ENCODE results near the gene TMC7. TPM values are rescaled to one million over a fixed set of nuclear protein-coding genes. Genes with fewer than 3 reads are reported as not detected.

Gene TMC7
- total RNA-seq, 1 experiment from 2014 or later, result 5.2 TPM

DNA sequence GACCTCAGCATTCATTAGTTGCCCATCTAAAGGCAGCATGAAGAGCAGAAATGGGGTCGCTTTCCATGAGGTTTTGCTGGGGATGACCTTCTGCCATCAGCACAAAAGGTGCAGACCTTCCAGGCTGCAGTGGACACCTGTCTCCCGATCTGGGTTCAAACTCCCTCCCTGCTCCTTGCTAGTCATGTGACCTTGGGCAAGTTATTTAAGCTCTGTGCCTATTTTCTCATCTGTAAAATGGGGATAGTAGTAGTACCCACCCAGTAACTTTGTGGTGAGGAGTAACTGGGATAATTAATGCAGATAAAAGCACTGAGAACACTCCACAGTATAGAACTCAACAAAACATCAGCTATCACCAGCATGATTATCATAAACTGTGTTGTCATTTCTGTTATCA, 62.3 kb downstream of the TMC7 start:
- 0 out of 4 replicates have a peak, but pooled peaks cover 0 to 3% of the 10 kb centered on the region in 2 experiments for H3K36me3 ChIP-seq (ENCODE audit: control insufficient read depth in 1 of 2, insufficient read depth in 2 of 2, low read length in 2 of 2)
- ChIA-PET RAD21 (ENCODE audit: low non-redundant PET in 1 of 2, low total read pairs in 2 of 2, uncharacterized antibody in 2 of 2, unreplicated experiment in 2 of 2) (no interaction called here), POLR2A (no interaction called here), CTCF (no interaction called here)
- ATAC-seq (no peak), DNase-seq (ENCODE audit: low read depth, low spot score) (no peak)
- no peaks in the 10 kb centered on the region for H4K20me1 ChIP-seq (ENCODE audit: insufficient read depth)
- no peaks in the 10 kb centered on the region for H3K27me3 ChIP-seq (ENCODE audit: insufficient read depth, low read length)
- H3K4me1 ChIP-seq (ENCODE audit: control insufficient read depth in 1 of 2, insufficient read depth in 2 of 2, low read length in 2 of 2), result no peaks in the 10 kb centered on the region
- no peak overlapping the region for H3K4me3 ChIP-seq (replicated peaks in 1 of 2; ENCODE audit: low read depth in 1 of 2, low read length in 2 of 2)
- intact Hi-C loops (cut with micrococcal nuclease), result no loop called here
- no TSS peak for BruUV-seq (replicated peaks)
- H3K9me3 ChIP-seq (ENCODE audit: control insufficient read depth in 1 of 2, insufficient read depth in 1 of 2, low read depth in 1 of 2, low read length in 2 of 2), result no peaks in the 10 kb centered on the region
- H3K9me2 ChIP-seq (ENCODE audit: insufficient read depth), result no peaks in the 10 kb centered on the region
- no peak overlapping the region for H2AFZ ChIP-seq (ENCODE audit: low read depth, low read length, poor library complexity, severe bottlenecking)
- no peak overlapping the region for H3K9ac ChIP-seq (ENCODE audit: low read length)
- no peak overlapping the region for H3K4me2 ChIP-seq (ENCODE audit: low read length)
- H3K79me2 ChIP-seq (ENCODE audit: insufficient read depth, low read length), result no peaks in the 10 kb centered on the region
- TF ChIP-seq, protein P1, sequence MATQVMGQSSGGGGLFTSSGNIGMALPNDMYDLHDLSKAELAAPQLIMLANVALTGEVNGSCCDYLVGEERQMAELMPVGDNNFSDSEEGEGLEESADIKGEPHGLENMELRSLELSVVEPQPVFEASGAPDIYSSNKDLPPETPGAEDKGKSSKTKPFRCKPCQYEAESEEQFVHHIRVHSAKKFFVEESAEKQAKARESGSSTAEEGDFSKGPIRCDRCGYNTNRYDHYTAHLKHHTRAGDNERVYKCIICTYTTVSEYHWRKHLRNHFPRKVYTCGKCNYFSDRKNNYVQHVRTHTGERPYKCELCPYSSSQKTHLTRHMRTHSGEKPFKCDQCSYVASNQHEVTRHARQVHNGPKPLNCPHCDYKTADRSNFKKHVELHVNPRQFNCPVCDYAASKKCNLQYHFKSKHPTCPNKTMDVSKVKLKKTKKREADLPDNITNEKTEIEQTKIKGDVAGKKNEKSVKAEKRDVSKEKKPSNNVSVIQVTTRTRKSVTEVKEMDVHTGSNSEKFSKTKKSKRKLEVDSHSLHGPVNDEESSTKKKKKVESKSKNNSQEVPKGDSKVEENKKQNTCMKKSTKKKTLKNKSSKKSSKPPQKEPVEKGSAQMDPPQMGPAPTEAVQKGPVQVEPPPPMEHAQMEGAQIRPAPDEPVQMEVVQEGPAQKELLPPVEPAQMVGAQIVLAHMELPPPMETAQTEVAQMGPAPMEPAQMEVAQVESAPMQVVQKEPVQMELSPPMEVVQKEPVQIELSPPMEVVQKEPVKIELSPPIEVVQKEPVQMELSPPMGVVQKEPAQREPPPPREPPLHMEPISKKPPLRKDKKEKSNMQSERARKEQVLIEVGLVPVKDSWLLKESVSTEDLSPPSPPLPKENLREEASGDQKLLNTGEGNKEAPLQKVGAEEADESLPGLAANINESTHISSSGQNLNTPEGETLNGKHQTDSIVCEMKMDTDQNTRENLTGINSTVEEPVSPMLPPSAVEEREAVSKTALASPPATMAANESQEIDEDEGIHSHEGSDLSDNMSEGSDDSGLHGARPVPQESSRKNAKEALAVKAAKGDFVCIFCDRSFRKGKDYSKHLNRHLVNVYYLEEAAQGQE (IDR thresholded peaks at IDR 0.05; ENCODE audit: low read depth), result no peak
- no peak for TF ChIP-seq SIN3A (IDR thresholded peaks at IDR 0.05; ENCODE audit: low read depth)
- no peak for TF ChIP-seq ELF1 (IDR thresholded peaks at IDR 0.05; ENCODE audit: borderline replicate concordance, low read depth)
- no peak for TF ChIP-seq SP1 (IDR thresholded peaks at IDR 0.05; ENCODE audit: low read depth)
- no peak for TF ChIP-seq ZFX (IDR thresholded peaks at IDR 0.05)
- no peak for TF ChIP-seq TCF7L2 (IDR thresholded peaks at IDR 0.05; ENCODE audit: borderline replicate concordance, extremely low read depth, insufficient read depth, insufficient read length)
- TF ChIP-seq, protein P2, sequence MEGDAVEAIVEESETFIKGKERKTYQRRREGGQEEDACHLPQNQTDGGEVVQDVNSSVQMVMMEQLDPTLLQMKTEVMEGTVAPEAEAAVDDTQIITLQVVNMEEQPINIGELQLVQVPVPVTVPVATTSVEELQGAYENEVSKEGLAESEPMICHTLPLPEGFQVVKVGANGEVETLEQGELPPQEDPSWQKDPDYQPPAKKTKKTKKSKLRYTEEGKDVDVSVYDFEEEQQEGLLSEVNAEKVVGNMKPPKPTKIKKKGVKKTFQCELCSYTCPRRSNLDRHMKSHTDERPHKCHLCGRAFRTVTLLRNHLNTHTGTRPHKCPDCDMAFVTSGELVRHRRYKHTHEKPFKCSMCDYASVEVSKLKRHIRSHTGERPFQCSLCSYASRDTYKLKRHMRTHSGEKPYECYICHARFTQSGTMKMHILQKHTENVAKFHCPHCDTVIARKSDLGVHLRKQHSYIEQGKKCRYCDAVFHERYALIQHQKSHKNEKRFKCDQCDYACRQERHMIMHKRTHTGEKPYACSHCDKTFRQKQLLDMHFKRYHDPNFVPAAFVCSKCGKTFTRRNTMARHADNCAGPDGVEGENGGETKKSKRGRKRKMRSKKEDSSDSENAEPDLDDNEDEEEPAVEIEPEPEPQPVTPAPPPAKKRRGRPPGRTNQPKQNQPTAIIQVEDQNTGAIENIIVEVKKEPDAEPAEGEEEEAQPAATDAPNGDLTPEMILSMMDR (IDR thresholded peaks at IDR 0.05 in 2 of 3, conservative IDR thresholded peaks at IDR 0.05 in 1 of 3; ENCODE audit: borderline replicate concordance in 1 of 3, insufficient read depth in 1 of 3, low read depth in 2 of 3, low read length in 2 of 3), result no peak
- TF ChIP-seq YY1 (IDR thresholded peaks at IDR 0.05; ENCODE audit: extremely low read depth, insufficient replicate concordance, low read depth, low read length), result no peak
- no peak for TF ChIP-seq POLR2A (IDR thresholded peaks at IDR 0.05; ENCODE audit: borderline replicate concordance, extremely low read depth, insufficient read depth, insufficient read length)
- no peak for TF ChIP-seq EGR1 (IDR thresholded peaks at IDR 0.05; ENCODE audit: low read depth)
- no peak for TF ChIP-seq ZNF274 (IDR thresholded peaks at IDR 0.05; ENCODE audit: low read depth, low read length)
- TF ChIP-seq, protein P3, sequence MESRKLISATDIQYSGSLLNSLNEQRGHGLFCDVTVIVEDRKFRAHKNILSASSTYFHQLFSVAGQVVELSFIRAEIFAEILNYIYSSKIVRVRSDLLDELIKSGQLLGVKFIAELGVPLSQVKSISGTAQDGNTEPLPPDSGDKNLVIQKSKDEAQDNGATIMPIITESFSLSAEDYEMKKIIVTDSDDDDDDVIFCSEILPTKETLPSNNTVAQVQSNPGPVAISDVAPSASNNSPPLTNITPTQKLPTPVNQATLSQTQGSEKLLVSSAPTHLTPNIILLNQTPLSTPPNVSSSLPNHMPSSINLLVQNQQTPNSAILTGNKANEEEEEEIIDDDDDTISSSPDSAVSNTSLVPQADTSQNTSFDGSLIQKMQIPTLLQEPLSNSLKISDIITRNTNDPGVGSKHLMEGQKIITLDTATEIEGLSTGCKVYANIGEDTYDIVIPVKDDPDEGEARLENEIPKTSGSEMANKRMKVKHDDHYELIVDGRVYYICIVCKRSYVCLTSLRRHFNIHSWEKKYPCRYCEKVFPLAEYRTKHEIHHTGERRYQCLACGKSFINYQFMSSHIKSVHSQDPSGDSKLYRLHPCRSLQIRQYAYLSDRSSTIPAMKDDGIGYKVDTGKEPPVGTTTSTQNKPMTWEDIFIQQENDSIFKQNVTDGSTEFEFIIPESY (IDR thresholded peaks at IDR 0.05; ENCODE audit: extremely low read depth, insufficient replicate concordance, low read length), result no peak
- TF ChIP-seq FOSL1 (IDR thresholded peaks at IDR 0.05; ENCODE audit: low read depth), result no peak
- TF ChIP-seq JUND (IDR thresholded peaks at IDR 0.05), result no peak
- TF ChIP-seq RAD21 (IDR thresholded peaks at IDR 0.05; ENCODE audit: low read depth), result no peak
- no peak for TF ChIP-seq CBX3 (IDR thresholded peaks at IDR 0.05; ENCODE audit: low read depth)
- no peak for TF ChIP-seq CEBPB (IDR thresholded peaks at IDR 0.05; ENCODE audit: low read depth)
- TF ChIP-seq, protein P4, sequence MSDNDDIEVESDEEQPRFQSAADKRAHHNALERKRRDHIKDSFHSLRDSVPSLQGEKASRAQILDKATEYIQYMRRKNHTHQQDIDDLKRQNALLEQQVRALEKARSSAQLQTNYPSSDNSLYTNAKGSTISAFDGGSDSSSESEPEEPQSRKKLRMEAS (IDR thresholded peaks at IDR 0.05), result no peak
- H3K27ac ChIP-seq (ENCODE audit: low read depth, low read length), result no peak overlapping the region
